ENCODE results near the gene MEIS1. TPM values are rescaled to one million over a fixed set of nuclear protein-coding genes. Genes with fewer than 3 reads are reported as not detected.

The MEIS1 gene
- total RNA-seq, 1 experiment from 2014 or later: 4.4 TPM

DNA sequence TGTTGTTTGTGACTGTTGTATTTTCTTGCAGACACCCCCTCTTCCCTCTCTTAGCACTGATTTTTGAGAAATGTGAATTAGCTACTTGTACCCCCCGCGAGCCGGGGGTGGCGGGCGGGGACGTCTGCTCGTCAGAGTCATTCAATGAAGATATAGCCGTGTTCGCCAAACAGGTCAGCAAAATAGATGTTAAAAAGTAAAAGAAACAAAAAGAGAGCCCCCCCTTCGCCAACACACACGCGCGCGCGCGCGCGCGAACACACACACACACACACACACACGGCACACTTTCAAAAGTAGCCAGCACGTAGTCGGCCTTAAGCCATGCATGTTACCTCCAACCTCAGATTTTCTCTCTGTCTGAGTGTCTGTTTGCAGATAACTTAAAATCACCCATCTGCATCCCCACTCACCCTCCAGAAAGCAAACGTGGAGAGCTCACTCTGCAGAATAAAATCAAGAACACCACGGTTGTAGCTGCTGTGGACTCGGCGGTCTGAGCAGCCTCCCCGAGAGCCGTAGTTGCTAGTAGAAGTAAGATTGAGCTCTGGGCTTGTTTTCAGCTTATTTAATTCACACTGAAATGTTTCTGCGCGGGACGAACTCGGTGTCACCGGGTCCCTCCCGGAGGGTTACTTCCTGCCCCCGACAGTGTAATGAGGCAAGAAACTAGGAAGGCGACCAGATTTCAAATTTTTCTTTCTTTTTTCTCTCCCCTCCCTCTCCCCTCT lies 5.1 kb downstream of the MEIS1 start:
- no peak for DNase-seq (ENCODE audit: unreplicated experiment)
- Mint-ChIP-seq H3K36me3 (ENCODE audit: insufficient read depth, unreplicated experiment) (peaks cover 63% of the 10 kb centered on the region), H3K27ac (ENCODE audit: low read depth, unreplicated experiment) (no peak overlapping the region), H3K27me3 (ENCODE audit: insufficient read depth, unreplicated experiment) (no peaks in the 10 kb centered on the region), H3K4me1 (ENCODE audit: insufficient read depth, unreplicated experiment) (peaks cover 6% of the 10 kb centered on the region), H3K4me3 (ENCODE audit: unreplicated experiment) (no peak overlapping the region), H3K9me3 (ENCODE audit: unreplicated experiment) (no peaks in the 10 kb centered on the region)
- POLR2A ChIA-PET: no interaction called here
- CTCF ChIA-PET: interaction anchor here (0.7 to 0.8 kb wide), 2 partner anchors 11 to 793 kb away, joined by 3 to 7 read pairs; no protein-coding TSS in a partner anchor
- intact Hi-C loops (cut with micrococcal nuclease): no loop called here
- no TSS peak for BruUV-seq (replicated peaks)
- TF ChIP-seq, protein P1, sequence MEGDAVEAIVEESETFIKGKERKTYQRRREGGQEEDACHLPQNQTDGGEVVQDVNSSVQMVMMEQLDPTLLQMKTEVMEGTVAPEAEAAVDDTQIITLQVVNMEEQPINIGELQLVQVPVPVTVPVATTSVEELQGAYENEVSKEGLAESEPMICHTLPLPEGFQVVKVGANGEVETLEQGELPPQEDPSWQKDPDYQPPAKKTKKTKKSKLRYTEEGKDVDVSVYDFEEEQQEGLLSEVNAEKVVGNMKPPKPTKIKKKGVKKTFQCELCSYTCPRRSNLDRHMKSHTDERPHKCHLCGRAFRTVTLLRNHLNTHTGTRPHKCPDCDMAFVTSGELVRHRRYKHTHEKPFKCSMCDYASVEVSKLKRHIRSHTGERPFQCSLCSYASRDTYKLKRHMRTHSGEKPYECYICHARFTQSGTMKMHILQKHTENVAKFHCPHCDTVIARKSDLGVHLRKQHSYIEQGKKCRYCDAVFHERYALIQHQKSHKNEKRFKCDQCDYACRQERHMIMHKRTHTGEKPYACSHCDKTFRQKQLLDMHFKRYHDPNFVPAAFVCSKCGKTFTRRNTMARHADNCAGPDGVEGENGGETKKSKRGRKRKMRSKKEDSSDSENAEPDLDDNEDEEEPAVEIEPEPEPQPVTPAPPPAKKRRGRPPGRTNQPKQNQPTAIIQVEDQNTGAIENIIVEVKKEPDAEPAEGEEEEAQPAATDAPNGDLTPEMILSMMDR (IDR thresholded peaks at IDR 0.05; ENCODE audit: unreplicated experiment): no peak

DNA sequence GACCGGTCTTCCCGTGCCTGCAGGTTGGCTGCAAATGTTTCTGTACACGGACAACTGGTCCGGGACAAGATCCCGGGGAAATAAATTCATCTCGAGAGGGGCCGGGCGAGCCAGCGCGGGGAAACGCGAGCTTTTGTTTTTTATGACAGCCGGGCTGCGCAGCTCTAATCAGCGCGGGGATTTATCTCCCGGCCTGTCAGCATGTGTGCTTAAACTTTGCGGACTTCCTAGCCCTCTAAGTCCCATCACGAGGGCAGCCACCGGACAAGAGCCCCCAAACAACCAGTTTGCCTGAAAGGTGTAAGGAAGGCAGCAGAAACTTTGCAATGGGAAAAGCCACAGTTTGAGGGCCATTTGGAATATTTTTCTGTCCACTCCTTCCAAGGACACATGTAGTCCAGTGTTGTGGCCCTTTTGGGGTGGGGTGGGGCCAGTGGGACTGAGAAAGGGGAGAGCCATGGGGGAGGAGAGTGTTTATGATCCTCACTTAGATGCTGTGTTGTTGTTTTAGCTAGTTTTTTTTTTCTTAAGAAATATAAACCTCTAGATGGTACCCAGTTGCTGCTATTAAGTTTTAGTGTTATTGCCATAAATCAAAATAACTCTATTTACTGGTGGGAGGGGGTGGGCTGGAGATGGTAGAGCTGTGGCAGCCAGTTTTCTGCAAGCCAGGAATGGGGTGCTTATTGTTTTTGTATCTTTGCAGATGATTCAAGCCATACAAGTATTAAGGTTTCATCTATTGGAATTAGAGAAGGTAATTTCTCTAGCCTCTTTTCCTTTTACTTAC lies 6.0 kb downstream of the MEIS1 start:
- POLR2A ChIA-PET: interaction anchor here (0.7 kb wide), 1 partner anchor 939 kb away, joined by 3 read pairs; no protein-coding TSS in a partner anchor
- Mint-ChIP-seq H3K4me1 (ENCODE audit: insufficient read depth, unreplicated experiment) (peaks cover 6% of the 10 kb centered on the region), H3K27me3 (ENCODE audit: insufficient read depth, unreplicated experiment) (no peaks in the 10 kb centered on the region), H3K9me3 (ENCODE audit: unreplicated experiment) (no peaks in the 10 kb centered on the region), H3K27ac (ENCODE audit: low read depth, unreplicated experiment) (peak overlapping the region; percentile 61), H3K36me3 (ENCODE audit: insufficient read depth, unreplicated experiment) (peaks cover 63% of the 10 kb centered on the region), H3K4me3 (ENCODE audit: unreplicated experiment) (no peak overlapping the region)
- intact Hi-C loops (cut with micrococcal nuclease): no loop called here
- no peak for DNase-seq (ENCODE audit: unreplicated experiment)
- TF ChIP-seq, protein P1 (IDR thresholded peaks at IDR 0.05; ENCODE audit: unreplicated experiment): no peak
- CTCF ChIA-PET: interaction anchor here (0.7 kb wide), 1 partner anchor 794 kb away, joined by 3 read pairs; no protein-coding TSS in a partner anchor
- BruUV-seq (replicated peaks): no TSS peak

DNA sequence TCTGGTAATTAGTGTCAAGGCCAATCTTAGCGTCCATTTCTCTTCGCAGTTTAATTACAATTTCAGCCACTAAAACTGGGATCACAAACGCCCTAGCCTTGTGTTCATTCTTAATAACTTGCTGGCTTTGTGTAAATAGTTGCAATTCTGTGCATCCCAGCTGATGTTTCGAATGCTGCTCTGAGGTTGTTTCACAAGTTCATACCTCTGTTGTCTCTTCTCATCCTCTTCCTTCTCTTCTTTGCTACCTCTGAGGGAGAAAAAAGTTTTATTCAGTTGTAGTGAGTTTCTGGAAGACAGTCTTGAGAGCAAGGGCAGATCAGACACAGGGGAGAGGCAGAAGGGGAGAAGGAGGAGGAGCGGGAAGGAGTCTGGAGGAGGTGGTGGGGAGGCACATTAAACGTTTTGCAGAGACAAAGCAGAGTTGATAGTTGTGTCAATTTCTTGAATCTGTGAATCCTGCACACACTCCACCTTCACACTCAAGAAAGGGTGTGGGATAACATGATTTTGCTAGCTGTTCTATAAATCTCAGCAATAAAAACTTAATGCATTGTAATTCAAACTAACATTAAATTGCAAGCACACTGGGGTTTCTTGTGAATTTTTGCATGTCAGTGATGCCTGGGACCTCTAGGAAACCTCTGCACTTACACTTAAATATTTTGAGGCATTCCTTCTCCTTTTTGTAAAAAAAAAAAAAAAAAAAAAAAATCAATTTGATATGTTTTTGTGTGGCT lies 6.8 kb downstream of the MEIS1 start:
- Mint-ChIP-seq H3K27ac (ENCODE audit: low read depth, unreplicated experiment) (no peak overlapping the region), H3K36me3 (ENCODE audit: insufficient read depth, unreplicated experiment) (peaks cover 63% of the 10 kb centered on the region), H3K4me3 (ENCODE audit: unreplicated experiment) (no peak overlapping the region), H3K4me1 (ENCODE audit: insufficient read depth, unreplicated experiment) (peaks cover 6% of the 10 kb centered on the region), H3K9me3 (ENCODE audit: unreplicated experiment) (no peaks in the 10 kb centered on the region), H3K27me3 (ENCODE audit: insufficient read depth, unreplicated experiment) (no peaks in the 10 kb centered on the region)
- intact Hi-C loops (cut with micrococcal nuclease): no loop called here
- no peak for DNase-seq (ENCODE audit: unreplicated experiment)
- ChIA-PET POLR2A (no interaction called here), CTCF (no interaction called here)
- no TSS peak for BruUV-seq (replicated peaks)
- TF ChIP-seq, protein P1 (IDR thresholded peaks at IDR 0.05; ENCODE audit: unreplicated experiment): no peak
